Non-pigmented ciliary epithelial cell (primary cell): ENCODE data around the gene LRIG2.
A peak's percentile ranks its signal among the peaks of the same experiment; 100 is the strongest.
"Not testable (repeated sequence)": the region's sequence is repeated elsewhere in the genome, so short reads cannot be mapped to it uniquely, and the experiment has no call there.

Experiments used
- DNase-seq: peaks from one replicate; pipeline ENCODE4 v3.0.0-alpha.2; 2010; ENCODE audit warnings: low read depth

LRIG2 gene

DNA sequence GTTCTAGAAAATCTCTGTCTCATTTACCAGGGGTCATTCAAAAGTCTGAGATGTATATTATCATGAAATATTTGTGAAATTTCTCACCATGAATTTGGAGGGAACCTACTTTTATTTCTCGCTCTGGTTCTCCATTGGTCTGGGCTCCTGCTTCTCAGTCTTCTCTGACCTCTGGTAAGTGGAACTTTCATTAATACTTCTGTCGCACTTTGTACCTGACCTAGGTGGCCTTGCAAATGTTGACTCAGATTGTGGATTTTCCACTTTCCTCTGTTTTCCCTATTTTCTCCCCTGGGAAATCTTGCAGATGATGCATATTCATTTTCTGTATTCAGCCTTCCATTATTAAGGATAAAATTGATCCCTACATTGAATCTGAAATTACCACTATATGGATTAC lies 53.2 kb downstream of the LRIG2 start:
- no peak for DNase-seq

DNA sequence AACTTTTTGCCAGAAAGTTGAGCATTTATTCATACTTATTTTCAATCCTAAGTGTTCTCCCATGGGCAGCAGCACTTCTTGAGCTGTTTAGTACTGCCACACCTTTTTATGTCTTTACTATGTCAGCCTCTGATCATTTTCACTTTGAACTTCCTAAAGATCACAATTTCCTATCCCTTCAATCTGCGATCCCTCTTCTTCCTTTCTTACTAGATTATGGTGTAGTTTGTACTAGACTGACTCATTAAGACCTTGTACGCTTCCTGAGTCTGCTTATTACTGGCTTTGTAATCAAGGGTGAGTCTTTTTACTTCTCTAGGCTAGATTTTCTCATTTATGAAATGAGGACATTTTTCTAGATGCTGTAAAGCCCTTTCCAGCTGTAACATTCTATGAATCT lies 55.1 kb downstream of the LRIG2 start:
- DNase-seq, result no peak

DNA sequence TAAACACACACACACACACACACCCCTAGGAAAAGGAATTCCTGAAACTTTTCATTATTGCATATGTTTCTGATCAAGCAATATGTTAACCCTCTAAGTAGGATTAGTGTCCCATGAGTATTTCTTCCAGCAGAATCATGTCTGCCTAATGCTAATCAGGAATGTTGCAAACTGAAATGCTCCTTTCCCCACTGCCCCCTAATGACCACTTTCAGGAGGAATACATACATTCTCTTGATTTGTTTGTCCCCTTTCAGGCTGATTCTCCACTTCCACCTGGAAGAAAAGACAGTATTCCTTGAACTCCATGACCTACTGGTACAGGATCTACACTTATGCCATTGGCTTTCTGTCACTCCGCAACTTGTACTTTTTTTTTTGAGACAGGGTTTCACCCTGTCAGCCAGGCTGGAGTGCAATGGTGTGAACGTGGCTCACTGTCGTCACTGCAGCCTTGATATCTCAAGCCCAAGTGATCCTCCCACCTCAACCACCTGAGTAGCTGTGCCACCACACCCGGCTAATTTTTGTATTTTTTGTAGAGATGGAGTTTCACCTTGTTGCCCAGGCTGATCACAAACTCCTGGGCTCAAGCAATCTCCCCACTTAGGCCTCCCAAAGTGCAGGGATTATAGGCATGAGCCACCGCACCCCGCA lies 56.7 kb downstream of the LRIG2 start:
- no peak for DNase-seq

DNA sequence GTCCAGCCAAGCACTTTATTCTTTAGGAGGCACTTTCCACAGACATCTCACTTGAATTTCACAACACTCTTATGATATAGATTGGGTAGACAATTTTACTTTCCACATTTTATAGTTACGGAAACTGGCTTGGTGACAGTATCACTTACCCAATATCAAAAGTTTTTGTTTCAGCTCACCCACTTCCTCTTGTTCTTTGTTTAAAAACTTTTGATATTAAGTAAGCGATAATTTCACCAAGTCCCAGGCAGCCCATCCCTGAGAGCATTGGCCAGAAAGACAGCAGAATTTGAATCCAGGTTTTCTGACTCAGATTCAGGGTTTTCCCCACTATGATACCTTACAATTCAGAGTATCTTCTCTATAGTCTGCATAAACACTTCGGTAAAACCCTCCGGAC lies 60.0 kb downstream of the LRIG2 start:
- DNase-seq, result no peak

DNA sequence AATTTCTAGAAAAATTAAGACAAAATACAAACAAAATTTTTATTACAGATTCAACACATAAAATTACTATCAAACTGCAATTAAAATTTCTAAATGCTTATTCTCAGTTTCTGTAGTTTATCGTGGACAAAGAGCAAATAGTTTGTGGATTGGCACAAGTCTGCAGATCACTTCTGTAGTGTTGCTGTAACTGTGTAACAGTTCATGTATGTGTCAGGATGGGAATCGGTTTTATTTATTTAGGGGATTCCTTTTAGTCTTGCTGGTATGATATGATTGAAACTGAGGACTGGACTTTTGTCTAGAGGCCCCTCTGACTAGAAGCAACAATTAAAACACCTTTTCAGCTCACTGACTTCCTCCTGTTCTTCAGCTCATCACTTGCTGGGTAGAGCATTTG lies 60.8 kb downstream of the LRIG2 start:
- no peak for DNase-seq

DNA sequence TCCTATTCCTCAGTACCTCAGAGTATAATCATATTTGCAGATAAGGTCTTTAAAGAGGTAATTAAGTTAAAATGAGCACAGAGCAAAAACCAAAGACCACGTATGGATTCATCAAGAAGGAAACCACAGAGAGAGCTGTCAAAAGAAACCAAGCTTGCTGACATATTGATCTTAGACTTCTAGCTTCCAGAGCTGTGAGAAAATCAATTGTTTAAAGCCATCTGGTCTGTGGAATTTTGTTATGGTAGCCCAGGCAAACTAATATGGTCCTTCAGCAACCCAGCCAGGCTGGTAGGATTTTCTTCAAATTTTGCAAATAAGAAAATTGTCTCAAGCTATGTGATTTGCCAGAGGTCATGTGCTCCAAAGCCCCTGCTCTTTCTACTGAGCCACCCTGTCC lies 62.5 kb downstream of the LRIG2 start:
- no peak for DNase-seq

DNA sequence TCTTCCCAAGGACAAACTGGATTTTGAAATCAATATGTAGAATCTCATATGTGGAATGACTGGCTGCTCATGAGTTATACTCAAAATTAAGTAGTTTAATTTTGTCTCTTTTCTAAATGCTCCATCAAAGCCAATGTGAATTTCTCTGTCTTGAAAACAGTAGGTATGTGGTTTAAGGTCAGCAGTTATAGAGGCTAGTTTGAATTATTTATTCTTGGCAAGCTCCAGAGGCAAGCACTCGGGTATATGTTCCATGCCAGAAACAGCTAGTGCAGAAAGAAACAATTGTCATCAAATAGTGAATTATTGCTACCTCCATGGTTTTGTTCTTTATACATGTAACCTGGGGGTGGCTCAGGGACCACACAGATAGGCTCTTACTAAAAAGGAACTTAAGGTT lies 63.5 kb downstream of the LRIG2 start:
- no peak for DNase-seq

DNA sequence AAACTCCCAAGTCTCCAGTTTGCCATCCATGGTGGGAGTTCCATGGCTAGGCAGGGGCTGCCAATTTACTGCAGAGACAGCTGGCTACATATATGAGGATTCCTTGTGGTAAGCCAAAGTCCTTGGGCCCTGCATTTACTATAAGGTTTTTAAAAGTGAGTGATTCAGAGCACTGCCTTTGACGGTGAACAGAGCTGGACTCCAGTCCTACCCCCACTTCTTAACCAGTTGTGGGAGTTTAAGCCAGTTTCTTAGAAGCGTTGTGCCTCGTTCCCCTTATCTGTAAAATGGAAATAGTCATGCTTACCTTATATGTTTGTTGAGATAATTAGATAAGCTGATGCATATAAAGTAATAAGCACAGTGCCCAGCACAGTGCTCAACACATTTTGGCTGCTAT lies 64.6 kb downstream of the LRIG2 start:
- no peak for DNase-seq

DNA sequence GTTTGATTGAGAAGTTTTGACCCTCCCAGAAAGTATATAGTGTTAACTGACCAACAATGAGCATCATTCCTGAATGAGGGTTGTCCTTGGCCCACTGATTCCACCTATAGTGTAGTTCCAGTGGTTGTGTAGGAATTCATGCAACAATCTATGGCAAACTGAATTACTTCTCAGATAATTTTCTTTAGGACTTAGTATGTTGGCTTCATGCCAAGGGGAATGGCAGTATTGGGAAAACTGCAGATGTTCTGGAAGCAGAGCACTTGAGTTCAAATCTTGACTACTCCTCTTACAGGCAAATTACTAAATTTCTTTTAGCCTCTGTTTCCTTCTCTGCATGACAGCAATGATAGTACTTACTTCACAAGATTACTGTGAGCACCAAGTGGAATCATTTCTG lies 65.8 kb downstream of the LRIG2 start:
- DNase-seq, result no peak

DNA sequence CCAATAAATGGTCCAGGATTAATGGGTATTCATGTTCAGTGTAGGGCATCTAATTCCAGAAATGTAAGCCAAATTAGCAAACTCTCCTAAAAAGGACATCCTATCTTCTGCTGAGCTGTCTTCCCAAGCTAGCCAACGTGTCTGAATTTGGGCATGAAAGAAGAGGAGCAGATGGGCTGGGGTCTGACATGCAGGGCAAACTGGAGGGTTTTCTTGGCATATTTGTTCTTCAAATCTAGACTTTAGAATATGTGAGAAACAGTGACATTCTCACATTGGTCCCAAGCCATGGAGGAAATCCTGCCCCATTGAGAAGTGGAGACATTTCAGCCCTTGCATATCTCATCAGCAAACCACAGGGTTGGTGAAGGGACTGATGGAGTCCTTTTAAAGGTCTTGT lies 67.2 kb downstream of the LRIG2 start:
- no peak for DNase-seq

DNA sequence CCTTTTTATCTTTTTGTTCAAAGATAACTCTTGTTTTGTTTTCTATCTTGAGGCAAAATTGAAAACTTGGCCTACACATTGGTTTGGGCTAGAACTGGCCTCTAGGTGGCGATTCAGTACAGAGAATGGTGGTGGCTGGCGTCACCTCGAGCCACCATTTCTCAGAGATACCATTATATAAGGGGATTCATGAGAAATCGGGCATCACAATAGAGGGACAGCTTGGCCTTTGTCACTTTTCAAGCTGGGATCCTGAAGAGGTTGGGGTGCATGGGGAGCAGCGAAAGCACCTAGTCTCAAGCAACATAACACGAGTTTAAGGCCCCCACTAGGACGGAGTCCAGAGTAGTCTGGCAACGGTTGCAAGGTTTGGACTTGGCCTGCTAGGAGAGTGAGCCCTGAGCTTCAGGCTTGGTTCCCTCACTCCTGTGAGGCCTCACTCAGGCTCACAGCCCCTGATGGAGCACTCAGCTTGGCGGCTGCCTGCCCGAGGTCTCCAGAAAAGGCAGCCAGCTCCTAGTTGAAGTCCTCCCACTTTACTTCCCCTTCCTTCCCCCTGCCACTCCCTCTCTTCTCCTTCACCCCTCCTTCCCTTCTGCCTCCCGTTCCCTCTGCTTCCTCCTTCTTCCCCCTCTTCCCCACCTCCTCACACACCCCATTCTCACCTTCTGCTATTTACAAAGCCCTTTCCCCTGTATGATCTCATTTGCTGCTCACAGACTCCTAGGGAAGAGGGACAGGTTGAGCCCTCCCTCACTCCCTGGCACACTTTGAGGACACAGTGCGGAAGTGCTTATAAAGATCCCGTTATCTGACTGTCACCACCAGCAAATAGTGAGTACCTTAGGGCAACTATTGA lies 67.8 kb downstream of the LRIG2 start:
- DNase-seq, result peak; percentile 24

DNA sequence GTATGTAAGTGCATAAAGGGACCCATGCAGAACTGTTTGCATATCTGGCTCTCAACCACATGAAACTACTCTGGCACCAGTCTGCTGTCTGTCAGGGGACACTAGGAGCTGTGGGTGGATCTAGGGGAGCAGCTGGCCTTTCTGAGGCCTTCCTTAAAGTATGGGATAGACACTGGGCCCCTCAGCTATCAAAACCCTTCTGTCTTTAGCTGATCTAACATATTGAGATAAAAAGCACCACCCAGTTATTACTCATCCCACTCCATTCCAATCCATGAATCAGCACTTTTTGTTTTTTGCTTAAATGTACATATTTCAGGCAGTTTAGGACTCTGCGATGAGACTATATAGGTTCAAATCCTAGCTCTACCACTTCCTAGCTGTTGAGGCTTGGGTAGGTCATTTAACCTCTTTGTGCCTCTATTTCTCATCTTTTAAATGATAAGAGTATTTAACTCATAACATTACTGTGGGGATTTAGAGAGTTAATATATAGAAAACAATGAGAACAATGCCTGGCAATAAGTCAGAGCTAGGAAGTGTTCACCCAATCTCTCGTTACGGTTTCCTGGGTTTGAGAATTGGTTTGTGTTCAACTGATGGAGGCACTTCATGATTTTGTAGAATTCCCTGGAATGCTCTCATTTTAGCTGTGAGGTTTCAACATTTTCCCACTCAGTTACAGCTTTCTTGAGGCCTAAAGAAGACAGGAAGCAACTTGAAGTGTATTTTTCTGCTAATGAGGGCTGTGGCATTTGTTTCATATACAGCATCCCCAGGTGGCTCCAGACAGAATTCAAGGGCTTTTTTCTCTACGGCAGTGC lies 68.9 kb downstream of the LRIG2 start:
- peak; percentile 34 for DNase-seq

DNA sequence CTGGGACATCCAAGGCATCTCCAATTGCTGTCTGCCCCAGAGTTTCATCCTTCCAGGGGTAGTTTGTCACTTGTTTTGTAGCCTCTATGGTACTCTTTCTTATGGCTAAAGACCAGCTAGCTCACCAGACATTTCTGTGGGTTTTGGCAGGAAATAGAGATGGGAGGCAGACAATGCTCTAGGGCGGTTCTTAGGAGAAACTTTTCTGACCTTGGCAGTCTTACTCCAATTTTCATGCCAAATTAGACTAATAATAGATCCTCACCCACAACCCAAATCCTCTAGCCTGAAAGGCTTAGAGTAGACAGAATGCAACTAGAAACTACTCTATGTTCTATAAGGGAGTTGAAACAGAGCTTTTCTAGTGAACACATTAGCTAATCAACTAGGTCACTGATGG lies 69.8 kb downstream of the LRIG2 start:
- no peak for DNase-seq

DNA sequence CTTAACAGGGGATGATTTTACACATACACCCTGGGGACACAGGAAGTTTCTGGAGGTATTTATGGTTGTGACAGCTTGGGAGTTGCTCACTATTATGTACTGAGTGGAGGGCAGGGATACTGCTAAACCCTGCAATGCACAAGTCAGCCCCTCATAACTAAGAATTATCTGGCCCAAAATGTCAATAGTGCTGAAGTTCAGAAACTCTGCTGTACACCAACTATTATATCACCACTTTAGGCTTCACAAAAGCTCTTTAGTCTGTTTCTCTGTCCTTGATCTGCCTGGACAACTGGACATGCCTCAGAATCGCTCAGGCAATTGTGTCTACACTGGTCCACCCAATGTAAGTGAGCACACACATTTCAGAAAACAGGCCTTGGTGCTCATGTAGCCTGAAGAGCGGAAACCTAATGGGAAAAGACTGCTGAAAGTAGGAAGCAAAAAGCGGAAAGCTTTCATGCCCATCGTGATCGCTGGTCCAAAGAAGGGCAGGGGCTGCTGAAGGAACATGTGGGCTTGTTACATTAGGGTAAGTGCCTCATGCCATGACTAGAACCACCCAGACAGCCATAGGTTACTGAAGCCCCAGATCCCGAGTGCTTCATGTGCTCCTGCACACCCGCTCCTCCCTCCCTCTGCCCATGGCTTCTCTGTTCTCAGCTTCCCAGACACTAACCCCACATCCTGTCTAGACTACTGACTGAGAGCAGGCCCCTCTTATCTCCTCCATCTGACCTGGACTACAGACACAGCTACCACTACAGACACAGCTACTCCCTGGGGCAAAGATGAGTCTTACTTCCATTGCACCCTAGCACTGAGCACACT lies 73.5 kb downstream of the LRIG2 start:
- DNase-seq, result peak; percentile 27

DNA sequence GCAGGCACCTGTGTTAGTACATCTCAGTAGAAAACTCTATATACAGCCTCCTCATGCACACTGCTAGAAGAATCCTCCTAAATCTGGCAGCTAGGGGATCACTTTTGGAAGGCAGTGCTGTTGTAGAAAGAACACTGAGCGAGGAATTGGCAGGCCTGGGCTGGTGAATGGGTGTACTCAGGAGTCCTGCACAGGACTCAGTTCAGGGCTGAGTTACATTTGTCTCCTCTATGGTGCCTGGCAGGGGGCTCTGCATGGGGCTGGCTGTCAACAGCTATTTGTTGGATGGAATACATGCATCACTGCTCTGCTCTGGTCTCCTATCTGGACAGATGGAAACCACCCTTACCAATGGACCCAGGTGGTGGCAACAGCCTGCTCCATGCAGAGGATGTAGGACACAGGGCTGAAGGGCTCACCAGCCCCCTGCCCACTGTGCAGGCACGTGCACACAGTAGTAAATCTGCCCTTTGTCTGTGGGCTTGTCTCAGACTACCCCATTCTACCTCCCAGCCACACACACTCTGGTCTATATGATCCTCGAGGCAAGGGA lies 74.2 kb downstream of the LRIG2 start:
- DNase-seq, result no peak

DNA sequence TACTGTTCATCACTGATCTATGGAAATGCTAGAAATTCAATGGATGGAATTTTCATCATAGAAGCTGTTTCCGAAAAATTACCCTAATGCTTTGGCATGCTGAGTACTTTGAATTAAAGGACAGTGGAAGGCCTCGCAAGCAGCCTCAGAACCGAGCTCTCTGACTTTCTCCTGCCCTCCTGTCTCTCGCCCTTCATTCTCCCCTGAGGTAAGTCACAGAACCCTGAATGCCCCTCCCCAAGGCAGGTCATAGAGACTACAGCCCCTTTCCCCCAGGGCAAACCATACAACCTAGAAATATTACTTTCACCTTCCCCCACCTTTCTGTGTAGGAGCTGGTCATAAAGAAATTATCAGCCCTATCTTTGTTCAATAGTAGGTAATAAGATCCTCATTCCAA lies 74.8 kb downstream of the LRIG2 start:
- DNase-seq, result no peak

DNA sequence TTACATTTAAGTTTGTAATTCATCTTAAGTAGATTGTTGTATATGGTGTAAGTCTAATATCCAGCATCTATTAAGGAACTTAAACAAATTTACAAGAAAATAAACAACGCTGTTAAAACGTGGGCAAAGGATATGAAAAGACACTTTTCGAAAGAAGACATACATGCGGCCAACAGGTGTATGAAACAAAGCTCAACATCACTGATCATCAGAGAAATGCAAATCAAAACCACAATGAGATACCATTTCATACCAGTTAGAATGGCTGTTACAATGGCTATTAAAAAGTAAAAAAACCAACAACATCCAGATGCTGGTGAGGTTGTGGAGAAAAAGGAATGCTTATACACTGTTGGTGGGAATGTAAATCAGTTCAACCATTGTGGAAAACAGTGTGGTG lies 77.5 kb downstream of the LRIG2 start:
- DNase-seq, result not testable (repeated sequence)

DNA sequence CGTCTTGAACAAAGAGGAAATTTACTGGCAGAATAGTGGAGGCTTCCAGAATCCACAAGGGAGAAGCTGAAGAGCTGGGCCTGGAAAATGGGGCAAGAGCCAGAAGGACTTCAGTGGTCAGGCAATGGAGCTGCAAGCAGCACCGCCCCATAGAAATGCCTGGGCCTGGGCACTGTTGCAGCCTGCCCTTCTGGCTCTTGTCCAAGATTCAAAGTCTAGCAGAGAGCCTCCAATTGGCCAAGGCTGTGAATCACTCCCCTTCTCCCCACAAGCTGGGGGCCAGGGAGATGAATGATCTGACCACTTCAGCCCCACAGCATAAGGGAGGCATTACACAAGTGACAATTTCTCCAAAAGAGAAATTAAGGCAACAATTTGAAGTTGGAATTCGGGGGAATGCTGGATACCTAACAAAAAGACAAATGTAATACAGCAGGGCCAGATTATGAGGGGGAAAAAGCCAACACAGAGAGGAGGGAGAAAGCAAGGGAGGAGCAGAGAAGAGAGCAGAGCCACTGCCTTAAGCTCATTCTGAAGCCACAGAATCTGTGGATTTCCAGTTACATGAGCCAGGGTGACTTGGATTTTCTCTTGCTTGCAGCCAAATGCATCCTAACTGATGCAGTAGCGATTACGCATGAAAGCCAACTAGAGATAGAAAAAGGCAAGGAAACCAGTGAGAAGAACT lies 80.3 kb downstream of the LRIG2 start:
- DNase-seq, result no peak

DNA sequence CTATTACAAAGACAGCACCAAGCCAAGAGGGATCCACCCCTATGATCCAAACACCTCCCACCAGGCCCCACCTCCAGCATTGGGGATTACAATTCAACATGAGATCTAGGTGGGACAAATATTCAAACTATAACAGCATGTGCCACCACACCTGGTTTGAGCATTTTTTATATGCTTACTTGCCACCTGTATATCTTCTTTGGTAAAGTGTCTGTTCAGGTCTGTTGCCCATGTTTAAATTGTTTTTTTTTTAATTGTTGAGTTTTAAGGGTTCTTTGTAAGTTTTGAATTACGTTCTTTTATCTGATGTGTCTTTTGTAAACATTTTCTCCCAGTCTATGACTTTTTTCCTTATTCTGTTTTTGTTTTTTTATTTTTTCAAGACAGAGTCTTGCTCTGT lies 83.4 kb downstream of the LRIG2 start:
- DNase-seq, result no peak

DNA sequence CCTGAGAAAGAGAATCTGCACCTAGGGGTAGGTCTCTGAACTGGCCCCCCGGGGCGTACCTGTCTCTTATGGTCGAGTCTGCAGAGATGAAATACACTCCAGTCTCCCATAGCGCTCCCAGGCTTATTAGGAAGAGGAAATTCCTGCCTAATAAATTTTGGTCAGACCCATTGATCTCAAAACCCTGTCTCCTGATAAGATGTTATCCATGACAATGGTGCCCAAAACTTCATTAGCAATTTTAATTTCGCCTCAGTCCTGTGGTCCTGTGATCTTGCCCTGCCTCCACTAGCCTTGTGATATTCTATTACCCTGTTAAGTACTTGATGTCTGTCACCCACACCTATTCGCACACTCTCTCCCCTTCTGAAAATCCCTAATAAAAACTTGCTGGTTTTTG lies 85.7 kb downstream of the LRIG2 start:
- not testable (repeated sequence) for DNase-seq

DNA sequence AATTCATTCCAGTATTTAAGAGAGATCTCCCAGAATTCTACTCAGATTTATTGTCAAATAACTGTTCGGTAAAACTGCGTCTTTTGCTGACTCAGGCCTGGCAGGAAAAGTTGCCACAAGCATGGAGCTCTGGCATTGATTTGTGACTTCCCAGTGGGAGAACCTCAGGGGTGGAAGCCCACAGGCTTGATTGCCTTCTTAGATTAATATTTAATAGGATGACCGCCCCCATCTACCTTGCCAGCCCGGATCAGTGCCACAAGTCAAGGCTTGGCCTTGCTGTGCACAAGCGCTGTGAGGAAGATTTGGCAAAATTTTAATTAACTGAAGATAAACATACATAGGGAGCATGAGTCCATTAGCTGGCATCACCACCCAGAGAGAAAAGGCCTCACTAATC lies 93.5 kb downstream of the LRIG2 start:
- DNase-seq, result no peak
